MCF 10A (cell line): ENCODE results near the gene AMH. TPM values are rescaled to one million over a fixed set of nuclear protein-coding genes. Genes with fewer than 3 reads are reported as not detected.

Experiments
- BruUV-seq: library from RNA; stranded (reverse); fragments of 400-500 nt; replicated peaks from 2 replicates; lab custom pipeline; 2021; lab: Mats Ljungman, UMichigan
- CTCF ChIA-PET: fragments of 300-600 bp; sonication (Branson Sonifier 250); formaldehyde crosslinking; extraction: SDS; loops from one replicate; lab custom pipeline; 2021; ENCODE audit warnings: antibody characterized with exemption, inconsistent platforms; lab: Yijun Ruan, JAX
- POLR2A ChIA-PET: fragments of 300-600, 350-650 bp; sonication (Branson Sonifier 250); formaldehyde crosslinking; extraction: SDS; loops from one replicate; lab custom pipeline; 2020; ENCODE audit warnings: antibody characterized with exemption, inconsistent platforms; lab: Yijun Ruan, JAX
- DNase-seq: peaks from one replicate; pipeline ENCODE4 v3.0.0-alpha.2; 2018; ENCODE audit not compliant: unreplicated experiment
- H3K27ac Mint-ChIP-seq: one replicate; pipeline ENCODE4 v1.8.0; 2022; ENCODE audit warnings: mild to moderate bottlenecking, low read depth, mixed read lengths; ENCODE audit not compliant: unreplicated experiment
- H3K27me3 Mint-ChIP-seq: one replicate; pipeline ENCODE4 v1.8.0; 2022; ENCODE audit warnings: mixed read lengths; ENCODE audit not compliant: insufficient read depth, unreplicated experiment
- H3K36me3 Mint-ChIP-seq: one replicate; pipeline ENCODE4 v1.8.0; 2022; ENCODE audit warnings: mild to moderate bottlenecking, moderate library complexity, mixed read lengths; ENCODE audit not compliant: insufficient read depth, unreplicated experiment
- H3K4me1 Mint-ChIP-seq: one replicate; pipeline ENCODE4 v1.8.0; 2022; ENCODE audit warnings: mixed read lengths; ENCODE audit not compliant: insufficient read depth, unreplicated experiment
- H3K4me3 Mint-ChIP-seq: one replicate; pipeline ENCODE4 v1.8.0; 2022; ENCODE audit warnings: mild to moderate bottlenecking, moderate library complexity, mixed read lengths; ENCODE audit not compliant: unreplicated experiment
- H3K9me3 Mint-ChIP-seq: one replicate; pipeline ENCODE4 v1.8.0; 2022; ENCODE audit warnings: mixed read lengths; ENCODE audit not compliant: unreplicated experiment
- CTCF ChIP-seq: fragments of 200-600 bp; IDR thresholded peaks from one replicate; pipeline ENCODE4 v1.8.0; 2022; ENCODE audit warnings: antibody characterized with exemption, mild to moderate bottlenecking; ENCODE audit not compliant: unreplicated experiment
- intact Hi-C: fragments of 100-400 bp; cut with micrococcal nuclease; formaldehyde crosslinking; loops from 2 replicates; pipeline ENCODE4 v1.14.1; 2022
- total RNA-seq: library from RNA; stranded (reverse); gene quantifications from 2 replicates; pipeline ENCODE4 v1.2.3, GENCODE V29; 2022

AMH gene
- total RNA-seq, 1 experiment from 2014 or later: 11.9 TPM

GRCh38 chr19:2242816-2243215 lies 6.3 kb upstream of the AMH start:
- CTCF ChIA-PET: no interaction called here
- no peak overlapping the region for H3K4me3 Mint-ChIP-seq

GRCh38 chr19:2243274-2244124 lies 5.6 kb upstream of the AMH start:
- no peaks in the 10 kb centered on the region for H3K27me3 Mint-ChIP-seq
- no peaks in the 10 kb centered on the region for H3K9me3 Mint-ChIP-seq
- no peak overlapping the region for H3K4me3 Mint-ChIP-seq
- H3K36me3 Mint-ChIP-seq: peaks cover 58% of the 10 kb centered on the region
- intact Hi-C loops: no loop called here
- no peak for TF ChIP-seq CTCF
- H3K4me1 Mint-ChIP-seq: peaks cover 28% of the 10 kb centered on the region
- no peak overlapping the region for H3K27ac Mint-ChIP-seq
- DNase-seq: no peak
- ChIA-PET CTCF (interaction anchor here (0.7 kb wide), 1 partner anchor 147 kb away, joined by 3 read pairs; no protein-coding TSS in a partner anchor), POLR2A (no interaction called here)
- no TSS peak for BruUV-seq

More at GRCh38 chr19:2242816-2243215, 6.3 kb upstream of the AMH start:
- POLR2A ChIA-PET: no interaction called here
- no peaks in the 10 kb centered on the region for H3K9me3 Mint-ChIP-seq
- no peaks in the 10 kb centered on the region for H3K27me3 Mint-ChIP-seq
- H3K4me1 Mint-ChIP-seq: peaks cover 28% of the 10 kb centered on the region
- BruUV-seq: no TSS peak
- DNase-seq: no peak
- H3K27ac Mint-ChIP-seq: peak overlapping the region; percentile 16
- TF ChIP-seq CTCF: no peak
- intact Hi-C loops: no loop called here
- H3K36me3 Mint-ChIP-seq: peaks cover 56% of the 10 kb centered on the region

GRCh38 chr19:2244125-2244411 lies 5.1 kb upstream of the AMH start:
- CTCF ChIA-PET: interaction anchor here (0.9 kb wide), 1 partner anchor 148 kb away, joined by 3 read pairs; no protein-coding TSS in a partner anchor
- Mint-ChIP-seq H3K36me3 (peaks cover 63% of the 10 kb centered on the region), H3K27ac (no peak overlapping the region), H3K4me1 (peaks cover 28% of the 10 kb centered on the region), H3K9me3 (no peaks in the 10 kb centered on the region), H3K27me3 (no peaks in the 10 kb centered on the region), H3K4me3 (no peak overlapping the region)
- POLR2A ChIA-PET: no interaction called here
- no peak for DNase-seq
- BruUV-seq: no TSS peak
- intact Hi-C loops: no loop called here
- no peak for TF ChIP-seq CTCF

GRCh38 chr19:2244486-2244885 lies 4.6 kb upstream of the AMH start:
- CTCF ChIA-PET: interaction anchor here (0.9 kb wide), 1 partner anchor 148 kb away, joined by 3 read pairs; no protein-coding TSS in a partner anchor
- no peak for DNase-seq
- Mint-ChIP-seq H3K4me3 (no peak overlapping the region), H3K9me3 (no peaks in the 10 kb centered on the region), H3K36me3 (peaks cover 67% of the 10 kb centered on the region), H3K27me3 (no peaks in the 10 kb centered on the region), H3K4me1 (peaks cover 25% of the 10 kb centered on the region), H3K27ac (no peak overlapping the region)
- no TSS peak for BruUV-seq
- no peak for TF ChIP-seq CTCF
- intact Hi-C loops: no loop called here
- POLR2A ChIA-PET: no interaction called here
